NB4 (cell line): ENCODE data around the gene ESCO1.

Source experiments
- POLR2A ChIP-seq: IDR thresholded peaks from 2 replicates; pipeline ENCODE4 v1.6.1; 2011; ENCODE audit warnings: mild to moderate bottlenecking; ENCODE audit not compliant: insufficient read length; ENCODE audit errors: extremely low read depth
- TF ChIP-seq, protein P1 (sequence below): IDR thresholded peaks from one replicate; pipeline ENCODE4 v1.5.1; 2012; ENCODE audit warnings: low read depth, low read length
- TF ChIP-seq, protein P2 (sequence below): IDR thresholded peaks from 2 replicates; pipeline ENCODE4 v1.6.1; 2011; ENCODE audit warnings: low read depth, low read length

- TF ChIP-seq, protein P1, sequence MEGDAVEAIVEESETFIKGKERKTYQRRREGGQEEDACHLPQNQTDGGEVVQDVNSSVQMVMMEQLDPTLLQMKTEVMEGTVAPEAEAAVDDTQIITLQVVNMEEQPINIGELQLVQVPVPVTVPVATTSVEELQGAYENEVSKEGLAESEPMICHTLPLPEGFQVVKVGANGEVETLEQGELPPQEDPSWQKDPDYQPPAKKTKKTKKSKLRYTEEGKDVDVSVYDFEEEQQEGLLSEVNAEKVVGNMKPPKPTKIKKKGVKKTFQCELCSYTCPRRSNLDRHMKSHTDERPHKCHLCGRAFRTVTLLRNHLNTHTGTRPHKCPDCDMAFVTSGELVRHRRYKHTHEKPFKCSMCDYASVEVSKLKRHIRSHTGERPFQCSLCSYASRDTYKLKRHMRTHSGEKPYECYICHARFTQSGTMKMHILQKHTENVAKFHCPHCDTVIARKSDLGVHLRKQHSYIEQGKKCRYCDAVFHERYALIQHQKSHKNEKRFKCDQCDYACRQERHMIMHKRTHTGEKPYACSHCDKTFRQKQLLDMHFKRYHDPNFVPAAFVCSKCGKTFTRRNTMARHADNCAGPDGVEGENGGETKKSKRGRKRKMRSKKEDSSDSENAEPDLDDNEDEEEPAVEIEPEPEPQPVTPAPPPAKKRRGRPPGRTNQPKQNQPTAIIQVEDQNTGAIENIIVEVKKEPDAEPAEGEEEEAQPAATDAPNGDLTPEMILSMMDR: no peak
- no peak for TF ChIP-seq POLR2A
- TF ChIP-seq, protein P2, sequence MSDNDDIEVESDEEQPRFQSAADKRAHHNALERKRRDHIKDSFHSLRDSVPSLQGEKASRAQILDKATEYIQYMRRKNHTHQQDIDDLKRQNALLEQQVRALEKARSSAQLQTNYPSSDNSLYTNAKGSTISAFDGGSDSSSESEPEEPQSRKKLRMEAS: no peak
Measured at GRCh38 chr18:21571772-21572171, 28.7 kb downstream of the ESCO1 start.
